ENCODE measurements around the gene MBD4. TPM values are rescaled to one million over a fixed set of nuclear protein-coding genes. Genes with fewer than 3 reads are reported as not detected.
"Not testable (repeated sequence)": the region's sequence is repeated elsewhere in the genome, so short reads cannot be mapped to it uniquely, and the experiment has no call there.

MBD4 gene
- total and polyA plus RNA-seq, 11 donors = 10.8 to 42.3 (median 20.6) TPM

DNA sequence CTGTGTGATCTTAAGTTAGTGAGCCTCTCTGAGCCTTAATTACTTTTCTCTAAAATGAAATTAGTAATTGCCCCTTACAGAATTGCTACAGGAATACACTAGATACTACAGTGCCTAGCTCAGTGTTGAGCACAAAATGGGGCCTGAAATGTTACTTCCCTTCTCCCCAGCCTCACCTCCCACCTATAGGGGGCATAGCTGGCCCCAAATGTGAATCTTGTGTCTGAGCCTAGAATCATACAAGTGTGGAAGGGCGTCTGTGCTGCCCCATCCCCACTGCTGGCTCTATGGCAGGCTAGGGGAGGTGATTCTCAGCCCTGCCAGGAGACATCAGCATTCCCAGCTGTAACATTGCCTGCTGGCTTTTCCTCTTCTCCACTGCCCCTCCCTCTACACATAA, 43.0 kb upstream of the MBD4 start:
- DNase-seq (no peak), ATAC-seq (no peak)
- TF ChIP-seq, protein P1, sequence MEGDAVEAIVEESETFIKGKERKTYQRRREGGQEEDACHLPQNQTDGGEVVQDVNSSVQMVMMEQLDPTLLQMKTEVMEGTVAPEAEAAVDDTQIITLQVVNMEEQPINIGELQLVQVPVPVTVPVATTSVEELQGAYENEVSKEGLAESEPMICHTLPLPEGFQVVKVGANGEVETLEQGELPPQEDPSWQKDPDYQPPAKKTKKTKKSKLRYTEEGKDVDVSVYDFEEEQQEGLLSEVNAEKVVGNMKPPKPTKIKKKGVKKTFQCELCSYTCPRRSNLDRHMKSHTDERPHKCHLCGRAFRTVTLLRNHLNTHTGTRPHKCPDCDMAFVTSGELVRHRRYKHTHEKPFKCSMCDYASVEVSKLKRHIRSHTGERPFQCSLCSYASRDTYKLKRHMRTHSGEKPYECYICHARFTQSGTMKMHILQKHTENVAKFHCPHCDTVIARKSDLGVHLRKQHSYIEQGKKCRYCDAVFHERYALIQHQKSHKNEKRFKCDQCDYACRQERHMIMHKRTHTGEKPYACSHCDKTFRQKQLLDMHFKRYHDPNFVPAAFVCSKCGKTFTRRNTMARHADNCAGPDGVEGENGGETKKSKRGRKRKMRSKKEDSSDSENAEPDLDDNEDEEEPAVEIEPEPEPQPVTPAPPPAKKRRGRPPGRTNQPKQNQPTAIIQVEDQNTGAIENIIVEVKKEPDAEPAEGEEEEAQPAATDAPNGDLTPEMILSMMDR (IDR thresholded peaks at IDR 0.05) = peak in 3 of 12 donors; percentile 9 to 14 (median 10)
- no peak for TF ChIP-seq POLR2A (IDR thresholded peaks at IDR 0.05)
- Histone ChIP-seq H3K27me3 (no peaks in the 10 kb centered on the region), H3K4me3 (no peak overlapping the region), H3K36me3 (peaks cover 0 to 51% (median 26%) of the 10 kb centered on the region in 9 donors), H3K4me1 (peaks cover 0 to 51% (median 31%) of the 10 kb centered on the region in 12 donors), H3K9me3 (no peaks in the 10 kb centered on the region), H3K27ac (peak overlapping the region in 11 of 12 donors; percentile 40 to 72 (median 63))
- 82 to 100% (median 85%) methylated on average over 1 of the region's 1 CpG for WGBS, 4 donors
- intact Hi-C loops (cut with DNase I) = loop anchor here in 4 of 10 donors (5.0 to 10.0 kb wide), 3 partner anchors 40 to 452 kb away; partner anchors contain the start of gene IFT122 (in 1 of the 4)

DNA sequence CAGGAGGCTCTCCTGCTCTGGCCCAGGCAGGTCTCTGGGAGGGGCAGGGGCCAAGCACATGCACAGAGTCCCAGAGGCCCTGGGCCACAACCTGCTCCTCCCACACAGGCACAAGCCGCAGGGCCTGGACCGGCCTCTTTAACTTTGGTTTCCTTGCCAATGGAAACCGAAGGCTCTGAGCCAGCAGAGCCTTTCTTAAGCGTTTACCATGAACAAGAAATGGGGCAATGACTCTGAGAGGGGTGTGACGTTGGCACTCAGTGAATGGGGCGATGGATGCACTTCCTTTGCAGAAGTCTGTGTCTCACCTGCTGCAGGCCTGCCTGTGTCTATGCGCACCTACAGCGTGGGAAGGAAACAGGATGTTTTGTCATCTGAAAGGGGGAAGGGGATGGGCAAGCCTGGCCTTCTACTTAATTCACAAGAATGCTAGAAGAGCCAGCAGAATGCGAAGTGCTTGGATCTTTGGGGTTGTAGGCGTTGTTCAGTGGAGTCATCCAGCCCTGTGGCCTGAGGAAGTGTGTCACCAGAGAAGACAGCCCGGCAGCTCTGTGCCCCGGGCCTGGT, 42.1 kb upstream of the MBD4 start:
- Histone ChIP-seq H3K9me3 (no peaks in the 10 kb centered on the region), H3K4me1 (peaks cover 0 to 44% (median 30%) of the 10 kb centered on the region in 12 donors), H3K27ac (peak overlapping the region in 11 of 12 donors; percentile 40 to 72 (median 63)), H3K4me3 (no peak overlapping the region), H3K27me3 (no peaks in the 10 kb centered on the region), H3K36me3 (peaks cover 0 to 59% (median 35%) of the 10 kb centered on the region in 9 donors)
- ATAC-seq = peak; percentile 52 to 82 (median 62)
- intact Hi-C loops (cut with DNase I) = loop anchor here in 4 of 10 donors (5.0 to 10.0 kb wide), 3 partner anchors 40 to 453 kb away; partner anchors contain the start of gene IFT122 (in 1 of the 4)
- DNase-seq = peak in 4 of 5 donors; percentile 46 to 72 (median 56)
- no peak for TF ChIP-seq POLR2A (IDR thresholded peaks at IDR 0.05)
- TF ChIP-seq, protein P1 (IDR thresholded peaks at IDR 0.05) = no peak
- WGBS, 4 donors = 37 to 64% (median 51%) methylated on average over 11 to 12 of the region's 12 CpGs

GRCh38 chr3:129481225-129481765, 41.5 kb upstream of the MBD4 start:
- peaks cover 0 to 65% (median 39%) of the 10 kb centered on the region in 9 donors for H3K36me3 ChIP-seq
- peaks cover 0 to 39% (median 26%) of the 10 kb centered on the region in 12 donors for H3K4me1 ChIP-seq
- peak overlapping the region in 10 of 12 donors; percentile 25 to 72 (median 64) for H3K27ac ChIP-seq
- not testable (repeated sequence) for H3K4me3 ChIP-seq, H3K27me3 ChIP-seq, H3K9me3 ChIP-seq
- ATAC-seq (peak in 2 of 4 donors; percentile 14 to 22), DNase-seq (peak; percentile 44 to 75 (median 53))
- WGBS, 4 donors = 49 to 61% (median 51%) methylated on average over 6 to 8 of the region's 11 CpGs
- intact Hi-C loops (cut with DNase I) = loop anchor here in 4 of 10 donors (5.0 to 10.0 kb wide), 3 partner anchors 39 to 454 kb away; partner anchors contain the start of gene IFT122 (in 1 of the 4)

DNA sequence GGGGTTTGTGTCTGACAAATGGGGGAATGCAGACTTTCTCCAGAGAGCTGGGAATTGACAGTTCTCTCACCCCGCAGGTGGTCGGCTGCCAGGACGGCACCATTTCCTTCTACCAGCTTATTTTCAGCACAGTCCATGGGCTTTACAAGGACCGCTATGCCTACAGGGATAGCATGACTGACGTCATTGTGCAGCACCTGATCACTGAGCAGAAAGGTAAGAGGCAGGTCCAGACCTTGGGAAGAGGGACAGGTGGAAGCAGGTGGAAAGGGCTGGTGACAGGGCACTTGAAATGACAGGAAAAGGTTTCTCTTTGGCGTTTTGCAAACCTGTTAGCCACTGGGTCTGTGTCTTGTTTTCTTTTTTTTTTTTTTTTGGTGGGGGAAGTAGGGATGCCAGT, 36.8 kb upstream of the MBD4 start:
- Histone ChIP-seq H3K36me3 (peaks cover 0 to 65% (median 46%) of the 10 kb centered on the region in 9 donors), H3K4me1 (peaks cover 0 to 10% (median 7%) of the 10 kb centered on the region in 12 donors), H3K27ac (no peak overlapping the region), H3K4me3 (no peak overlapping the region), H3K9me3 (no peaks in the 10 kb centered on the region), H3K27me3 (no peaks in the 10 kb centered on the region)
- intact Hi-C loops (cut with DNase I) = loop anchor here in 1 of 10 donors (10.0 kb wide), 1 partner anchor 92 kb away; no protein-coding TSS in a partner anchor
- no peak for TF ChIP-seq POLR2A (IDR thresholded peaks at IDR 0.05)
- TF ChIP-seq, protein P1 (IDR thresholded peaks at IDR 0.05) = no peak
- WGBS, 4 donors = 93 to 95% (median 94%) methylated on average over 3 to 6 of the region's 6 CpGs
- ATAC-seq = no peak
- no peak for DNase-seq
